GM12865 (cell line): ENCODE results near the gene MOB2.
"Not testable (repeated sequence)": the region's sequence is repeated elsewhere in the genome, so short reads cannot be mapped to it uniquely, and the experiment has no call there.

ENCODE experiments used
- DNase-seq: peaks from one replicate; pipeline ENCODE4 v3.0.0; 2010; ENCODE audit warnings: low read depth
- H3K4me3 ChIP-seq: 2 replicates; pipeline ENCODE4 v1.5.1; 2011; ENCODE audit warnings: mild to moderate bottlenecking, low read depth, low read length, control low read depth
- CTCF ChIP-seq: IDR thresholded peaks from 2 replicates; pipeline ENCODE4 v1.5.1; 2011; ENCODE audit warnings: low read length, control low read depth, low read depth, inconsistent platforms; ENCODE audit not compliant: insufficient read depth; ENCODE audit errors: missing control alignments

The MOB2 gene

GRCh38 chr11:1425006-1425405, 61.6 kb downstream of the MOB2 start:
- no peak for DNase-seq
- TF ChIP-seq CTCF = no peak
- no peak overlapping the region for H3K4me3 ChIP-seq

GRCh38 chr11:1423406-1423805, 63.2 kb downstream of the MOB2 start:
- not testable (repeated sequence) for H3K4me3 ChIP-seq, DNase-seq

GRCh38 chr11:1422981-1423380, 63.6 kb downstream of the MOB2 start:
- no peak for TF ChIP-seq CTCF
- H3K4me3 ChIP-seq = no peak overlapping the region
- no peak for DNase-seq

- TF ChIP-seq CTCF = no peak
- DNase-seq = no peak
- H3K4me3 ChIP-seq = no peak overlapping the region
These were observed 64.1 kb downstream of the MOB2 start for GRCh38 chr11:1422481-1422880.

GRCh38 chr11:1421291-1421690, 65.3 kb downstream of the MOB2 start:
- TF ChIP-seq CTCF = no peak
- DNase-seq = no peak

GRCh38 chr11:1419811-1420210, 66.8 kb downstream of the MOB2 start:
- no peak for TF ChIP-seq CTCF
- no peak for DNase-seq
- no peak overlapping the region for H3K4me3 ChIP-seq

More at GRCh38 chr11:1421291-1421690, 65.3 kb downstream of the MOB2 start:
- H3K4me3 ChIP-seq = no peak overlapping the region
